Keratinocyte (primary cell): Measurements from ENCODE around the gene CDH8. TPM values are rescaled to one million over a fixed set of nuclear protein-coding genes. Genes with fewer than 3 reads are reported as not detected.
"Not testable (repeated sequence)": the region's sequence is repeated elsewhere in the genome, so short reads cannot be mapped to it uniquely, and the experiment has no call there.

Source experiments
- DNase-seq: peaks from one replicate; pipeline ENCODE4 v3.0.0-alpha.2; 2011; ENCODE audit warnings: low read depth, missing footprints, low spot score
- FAIRE-seq: peaks from 2 replicates; lab custom pipeline; 2011; peaks lifted over from hg19 to GRCh38; lab: Jason Lieb, UNC
- H2AFZ ChIP-seq: 2 replicates; pipeline ENCODE4 v1.6.0; 2012; ENCODE audit warnings: low read length, control low read depth, inconsistent platforms; ENCODE audit not compliant: control insufficient read depth
- H3K27ac ChIP-seq: 2 replicates; pipeline ENCODE4 v1.5.1; 2011; ENCODE audit warnings: low read length; ENCODE audit not compliant: control insufficient read depth, insufficient read depth
- H3K27me3 ChIP-seq: 3 replicates; pipeline ENCODE4 v1.6.0; 2011; ENCODE audit warnings: low read length; ENCODE audit not compliant: control insufficient read depth, insufficient read depth; ENCODE audit errors: extremely low read depth
- H3K36me3 ChIP-seq, 2 experiments: 2 replicates in 1 of 2; 3 replicates in 1 of 2; pipeline ENCODE4 v1.5.1; 2011; ENCODE audit warnings: low read length in 2 of 2, mild to moderate bottlenecking in 1 of 2; ENCODE audit not compliant: control insufficient read depth in 2 of 2, insufficient read depth in 2 of 2; ENCODE audit errors: extremely low read depth in 1 of 2
- H3K4me1 ChIP-seq: 3 replicates; pipeline ENCODE4 v1.5.1; 2011; ENCODE audit warnings: low read length; ENCODE audit not compliant: control insufficient read depth, insufficient read depth; ENCODE audit errors: extremely low read depth
- H3K4me2 ChIP-seq: 3 replicates; pipeline ENCODE4 v1.6.0; 2011; ENCODE audit warnings: low read depth, low read length; ENCODE audit not compliant: control insufficient read depth, insufficient read depth; ENCODE audit errors: extremely low read depth
- H3K4me3 ChIP-seq, 3 experiments: fragments of 200-600 bp in 1 of 3; sonication (generic) in 1 of 3; 2 replicates in 2 of 3; 3 replicates in 1 of 3; pipeline ENCODE4 v1.5.1; 2011 to 2016; ENCODE audit warnings: low read length in 3 of 3, mild to moderate bottlenecking in 3 of 3, control low read depth in 2 of 3, inconsistent platforms in 1 of 3, low read depth in 1 of 3, mixed read lengths in 1 of 3, mixed run types in 1 of 3, moderate library complexity in 1 of 3; ENCODE audit not compliant: control insufficient read depth in 2 of 3, insufficient read depth in 2 of 3; ENCODE audit errors: extremely low read depth in 1 of 3
- H3K79me2 ChIP-seq: 2 replicates; pipeline ENCODE4 v1.6.0; 2012; ENCODE audit warnings: low read length; ENCODE audit not compliant: control insufficient read depth, insufficient read depth
- H3K9ac ChIP-seq: 3 replicates; pipeline ENCODE4 v1.6.0; 2011; ENCODE audit warnings: low read length; ENCODE audit not compliant: control insufficient read depth, insufficient read depth; ENCODE audit errors: extremely low read depth
- H3K9me1 ChIP-seq: 3 replicates; pipeline ENCODE4 v1.6.0; 2011; ENCODE audit warnings: low read length; ENCODE audit not compliant: control insufficient read depth, insufficient read depth; ENCODE audit errors: extremely low read depth
- H3K9me3 ChIP-seq: 2 replicates; pipeline ENCODE4 v1.5.1; 2012; ENCODE audit warnings: low read depth, low read length; ENCODE audit not compliant: control insufficient read depth
- H4K20me1 ChIP-seq: 3 replicates; pipeline ENCODE4 v1.6.0; 2011; ENCODE audit warnings: low read length; ENCODE audit not compliant: control insufficient read depth, insufficient read depth; ENCODE audit errors: extremely low read depth
- EZH2 ChIP-seq: IDR thresholded peaks from one replicate; pipeline ENCODE4 v1.6.1; 2012; ENCODE audit warnings: inconsistent platforms, mild to moderate bottlenecking, low read length, moderate library complexity
- dilution Hi-C: fragments of 300-500 bp; cut with MboI; formaldehyde crosslinking; loops from one replicate; pipeline ENCODE4 v1.7.0; 2020; ENCODE audit warnings: low sequenced_read_pairs; ENCODE audit not compliant: extremely low pct_ligation_motif_present
- polyA plus RNA-seq, 5 experiments: library from polyadenylated mRNA; depleted of rRNA in 3 of 5; stranded (reverse) in 3 of 5; stranded (forward) in 1 of 5; unstranded in 1 of 5; fragments of >200 nt; gene quantifications; 1 replicate in 1 of 5; 2 replicates in 3 of 5; 3 replicates in 1 of 5; pipeline versions ENCODE4 v1.2.1 to v1.2.3, GENCODE V29; 2011 to 2012; ENCODE audit warnings: missing spikeins in 2 of 5, low read depth in 1 of 5, low replicate concordance in 1 of 5
- TF ChIP-seq, protein P1 (sequence below), 3 experiments: IDR thresholded peaks in 1 of 3; conservative IDR thresholded peaks in 1 of 3; optimal IDR thresholded peaks in 1 of 3; 2 replicates in 2 of 3; 3 replicates in 1 of 3; pipeline versions ENCODE3 to v1.5.1; 2011; ENCODE audit warnings: low read length in 3 of 3, mild to moderate bottlenecking in 3 of 3, moderate library complexity in 2 of 3, control low read depth in 1 of 3, inconsistent platforms in 1 of 3; ENCODE audit not compliant: insufficient read depth in 2 of 3; ENCODE audit errors: extremely low read depth in 1 of 3

CDH8 gene
- polyA plus RNA-seq, 1 donor (not counting 4 experiments of a cell fraction or from before 2014, with no cell fraction given), result 0.18 TPM

GRCh38 chr16:61792194-61792909 is 243.9 kb downstream of the CDH8 start:
- Histone ChIP-seq H4K20me1 (no peaks in the 10 kb centered on the region), H3K4me2 (peak overlapping the region; percentile 27), H3K4me3 (no peak overlapping the region), H2AFZ (peak overlapping the region; percentile 49), H3K27ac (peak overlapping the region; percentile 36), H3K36me3 (no peaks in the 10 kb centered on the region), H3K9me1 (no peaks in the 10 kb centered on the region), H3K4me1 (peaks cover 16% of the 10 kb centered on the region), H3K9ac (no peak overlapping the region), H3K27me3 (no peaks in the 10 kb centered on the region), H3K9me3 (no peaks in the 10 kb centered on the region), H3K79me2 (no peaks in the 10 kb centered on the region)
- FAIRE-seq (peak; percentile 61), DNase-seq (peak; percentile 38)
- TF ChIP-seq EZH2, result no peak
- TF ChIP-seq, protein P1, sequence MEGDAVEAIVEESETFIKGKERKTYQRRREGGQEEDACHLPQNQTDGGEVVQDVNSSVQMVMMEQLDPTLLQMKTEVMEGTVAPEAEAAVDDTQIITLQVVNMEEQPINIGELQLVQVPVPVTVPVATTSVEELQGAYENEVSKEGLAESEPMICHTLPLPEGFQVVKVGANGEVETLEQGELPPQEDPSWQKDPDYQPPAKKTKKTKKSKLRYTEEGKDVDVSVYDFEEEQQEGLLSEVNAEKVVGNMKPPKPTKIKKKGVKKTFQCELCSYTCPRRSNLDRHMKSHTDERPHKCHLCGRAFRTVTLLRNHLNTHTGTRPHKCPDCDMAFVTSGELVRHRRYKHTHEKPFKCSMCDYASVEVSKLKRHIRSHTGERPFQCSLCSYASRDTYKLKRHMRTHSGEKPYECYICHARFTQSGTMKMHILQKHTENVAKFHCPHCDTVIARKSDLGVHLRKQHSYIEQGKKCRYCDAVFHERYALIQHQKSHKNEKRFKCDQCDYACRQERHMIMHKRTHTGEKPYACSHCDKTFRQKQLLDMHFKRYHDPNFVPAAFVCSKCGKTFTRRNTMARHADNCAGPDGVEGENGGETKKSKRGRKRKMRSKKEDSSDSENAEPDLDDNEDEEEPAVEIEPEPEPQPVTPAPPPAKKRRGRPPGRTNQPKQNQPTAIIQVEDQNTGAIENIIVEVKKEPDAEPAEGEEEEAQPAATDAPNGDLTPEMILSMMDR (optimal IDR thresholded peaks at IDR 0.05 in 1 of 3, IDR thresholded peaks at IDR 0.05 in 1 of 3, conservative IDR thresholded peaks at IDR 0.05 in 1 of 3; ENCODE audit: extremely low read depth in 1 of 3, insufficient read depth in 2 of 3, low read length in 3 of 3), result no peak
- dilution Hi-C loops, result no loop called here

GRCh38 chr16:61791464-61791863 is 244.8 kb downstream of the CDH8 start:
- no peaks in the 10 kb centered on the region for H4K20me1 ChIP-seq
- dilution Hi-C loops, result no loop called here
- no peak for FAIRE-seq
- no peak for DNase-seq
- no peak for TF ChIP-seq EZH2
- TF ChIP-seq, protein P1 (optimal IDR thresholded peaks at IDR 0.05 in 1 of 3, IDR thresholded peaks at IDR 0.05 in 1 of 3, conservative IDR thresholded peaks at IDR 0.05 in 1 of 3; ENCODE audit: extremely low read depth in 1 of 3, insufficient read depth in 2 of 3, low read length in 3 of 3), result no peak
- no peaks in the 10 kb centered on the region for H3K79me2 ChIP-seq
- no peak overlapping the region for H2AFZ ChIP-seq
- H3K9ac ChIP-seq, result no peak overlapping the region
- H3K9me1 ChIP-seq, result no peaks in the 10 kb centered on the region
- H3K9me3 ChIP-seq, result no peaks in the 10 kb centered on the region
- H3K27ac ChIP-seq, result no peak overlapping the region
- H3K36me3 ChIP-seq, result no peaks in the 10 kb centered on the region
- H3K4me2 ChIP-seq, result no peak overlapping the region
- no peaks in the 10 kb centered on the region for H3K27me3 ChIP-seq
- no peak overlapping the region for H3K4me3 ChIP-seq
- H3K4me1 ChIP-seq, result peaks cover 16% of the 10 kb centered on the region

- H3K9me1 ChIP-seq, H3K36me3 ChIP-seq, DNase-seq, H3K9me3 ChIP-seq, H3K4me3 ChIP-seq, H3K27ac ChIP-seq, H2AFZ ChIP-seq, H3K79me2 ChIP-seq, FAIRE-seq, H3K4me1 ChIP-seq, H4K20me1 ChIP-seq, dilution Hi-C loops, H3K9ac ChIP-seq, H3K27me3 ChIP-seq, H3K4me2 ChIP-seq: not testable (repeated sequence)
Observed at GRCh38 chr16:61781855-61782254, 254.4 kb downstream of the CDH8 start.
